NOMO-1 (cell line): ENCODE results near the gene ZNF83.
A peak's percentile ranks its signal among the peaks of the same experiment; 100 is the strongest.
"Not testable (repeated sequence)": the region's sequence is repeated elsewhere in the genome, so short reads cannot be mapped to it uniquely, and the experiment has no call there.

ENCODE experiments used
- DNase-seq, 2 experiments: peaks; one replicate each; lab custom pipeline; 2025; ENCODE audit not compliant: unreplicated experiment in 2 of 2; lab: John Stamatoyannopoulos, UW

ZNF83 gene

GRCh38 chr19:52637718-52638585 is at the start of gene ZNF83:
Gene ZNF83 (minus strand): TSS chr19:52638355.
- DNase-seq, result peak; percentile 80 to 86

- DNase-seq, result no peak
These were observed 49.5 kb upstream of the ZNF83 start for GRCh38 chr19:52687684-52688083.

- no peak for DNase-seq
These were observed 47.7 kb upstream of the ZNF83 start for GRCh38 chr19:52685811-52686210.

GRCh38 chr19:52681216-52681615 is 43.1 kb upstream of the ZNF83 start:
- DNase-seq, result not testable (repeated sequence)

GRCh38 chr19:52679598-52679997 is 41.4 kb upstream of the ZNF83 start:
- no peak for DNase-seq

- not testable (repeated sequence) for DNase-seq
These were observed 37.1 kb upstream of the ZNF83 start for GRCh38 chr19:52675239-52675638.

GRCh38 chr19:52673014-52673413 is 34.9 kb upstream of the ZNF83 start:
- no peak for DNase-seq

GRCh38 chr19:52670046-52670445 is 31.9 kb upstream of the ZNF83 start:
- DNase-seq, result no peak

GRCh38 chr19:52669586-52669985 is 31.4 kb upstream of the ZNF83 start:
- no peak for DNase-seq

- no peak for DNase-seq
These were observed 29.8 kb upstream of the ZNF83 start for GRCh38 chr19:52667972-52668371.

GRCh38 chr19:52666506-52666905 is 28.4 kb upstream of the ZNF83 start:
- no peak for DNase-seq

GRCh38 chr19:52665529-52665928 is 27.4 kb upstream of the ZNF83 start:
- DNase-seq, result no peak

- DNase-seq, result no peak
These were observed 26.9 kb upstream of the ZNF83 start for GRCh38 chr19:52665027-52665426.

- no peak for DNase-seq
These were observed 26.3 kb upstream of the ZNF83 start for GRCh38 chr19:52664461-52664860.

GRCh38 chr19:52662631-52663030 is 24.5 kb upstream of the ZNF83 start:
- no peak for DNase-seq

GRCh38 chr19:52660981-52661380 is 22.8 kb upstream of the ZNF83 start:
- no peak for DNase-seq

GRCh38 chr19:52659013-52659412 is 20.9 kb upstream of the ZNF83 start:
- no peak for DNase-seq

GRCh38 chr19:52658595-52658994 is 20.4 kb upstream of the ZNF83 start:
- DNase-seq, result no peak

GRCh38 chr19:52653161-52653560 is 15.0 kb upstream of the ZNF83 start:
- DNase-seq, result no peak

- DNase-seq, result no peak
These were observed 13.8 kb upstream of the ZNF83 start for GRCh38 chr19:52651956-52652355.

GRCh38 chr19:52648336-52649016 is 10.3 kb upstream of the ZNF83 start:
- no peak for DNase-seq

GRCh38 chr19:52646571-52647217 is 8.5 kb upstream of the ZNF83 start:
- peak; percentile 59 to 82 for DNase-seq
